Esophagus squamous epithelium (tissue), 5 donors: Measurements from ENCODE around the gene CTLA4. TPM values are rescaled to one million over a fixed set of nuclear protein-coding genes. Genes with fewer than 3 reads are reported as not detected.

Experiments used
- DNase-seq: peaks from one replicate; lab custom pipeline; 2025; lab: John Stamatoyannopoulos, UW
- H3K27ac ChIP-seq, 4 donors: fragments of 200-600 bp; sonication (generic); one replicate each; pipeline ENCODE4 v1.5.1; 2016 to 2019; ENCODE audit warnings: mild to moderate bottlenecking in 1 of 4
- H3K27me3 ChIP-seq, 4 donors: fragments of 200-600 bp; sonication (generic); 1 replicate in 3 of 4; 2 replicates in 1 of 4; pipeline versions ENCODE4 v1.5.1 to v1.6.0; 2017 to 2021; ENCODE audit warnings: antibody characterized with exemption in 1 of 4
- H3K36me3 ChIP-seq, 3 donors: fragments of 200-600 bp; sonication (generic); one replicate each; pipeline ENCODE4 v1.5.1; 2016 to 2019
- H3K4me1 ChIP-seq, 3 donors: fragments of 200-600 bp; sonication (generic); one replicate each; pipeline ENCODE4 v1.5.1; 2017 to 2019
- H3K4me3 ChIP-seq, 4 donors: fragments of 200-600 bp; sonication (generic); 1 replicate in 3 of 4; 2 replicates in 1 of 4; pipeline ENCODE4 v1.5.1; 2016 to 2019; ENCODE audit warnings: mild to moderate bottlenecking in 2 of 4, moderate library complexity in 1 of 4
- H3K9me3 ChIP-seq, 3 donors: fragments of 200-600 bp; sonication (generic); one replicate each; pipeline ENCODE4 v1.5.1; 2016 to 2019
- CTCF ChIP-seq, 6 experiments: fragments of 450-650 bp in 4 of 6; fragments of 200-600 bp in 2 of 6; sonication (generic) in 2 of 6; IDR thresholded peaks; one replicate each; pipeline ENCODE4 v1.5.1; 2016 to 2019; ENCODE audit warnings: antibody characterized with exemption in 6 of 6, mild to moderate bottlenecking in 4 of 6, moderate library complexity in 4 of 6
- POLR2A ChIP-seq, 4 donors: fragments of 450-650 bp; IDR thresholded peaks; one replicate each; pipeline ENCODE4 v1.6.1; 2017; ENCODE audit warnings: antibody characterized with exemption in 4 of 4, mild to moderate bottlenecking in 4 of 4, moderate library complexity in 3 of 4
- WGBS, 2 donors: methylation state at CpG; one replicate each; pipeline ENCODE4 v1.1.5; 2018; 5-methylcytosine and 5-hydroxymethylcytosine counted together
- intact Hi-C: fragments of 100-400 bp; cut with DNase I; formaldehyde crosslinking; loops from one replicate; pipeline ENCODE4 v1.15.0; 2022
- total RNA-seq, 4 donors: library from RNA; depleted of rRNA; stranded (reverse); fragments of >200 nt; gene quantifications; one replicate each; pipeline ENCODE4 v1.1.0, GENCODE V29; 2016
- donor health status: DM: yes; HTN: yes; CAD: no.

CTLA4 gene
- total RNA-seq, 4 donors from 2014 or later, result 0.79 to 6.0 (median 0.99) TPM

GRCh38 chr2:203892207-203892606 is 24.6 kb downstream of the CTLA4 start:
- intact Hi-C loops, result no loop called here
- no peaks in the 10 kb centered on the region for H3K27me3 ChIP-seq
- TF ChIP-seq POLR2A (IDR thresholded peaks at IDR 0.05) (no peak), CTCF (IDR thresholded peaks at IDR 0.05) (no peak)
- no peak overlapping the region for H3K4me3 ChIP-seq
- 84 to 85% methylated on average over 4 of the region's 4 CpGs for WGBS, 2 donors
- no peaks in the 10 kb centered on the region for H3K9me3 ChIP-seq
- DNase-seq, result no peak
- peaks cover 0 to 4% (median 3%) of the 10 kb centered on the region in 3 donors for H3K4me1 ChIP-seq
- no peak overlapping the region for H3K27ac ChIP-seq
- H3K36me3 ChIP-seq, result no peaks in the 10 kb centered on the region

- Histone ChIP-seq H3K4me3 (no peak overlapping the region), H3K27ac (no peak overlapping the region), H3K36me3 (no peaks in the 10 kb centered on the region), H3K4me1 (peaks cover 0 to 4% (median 3%) of the 10 kb centered on the region in 3 donors), H3K27me3 (no peaks in the 10 kb centered on the region), H3K9me3 (no peaks in the 10 kb centered on the region)
- TF ChIP-seq CTCF (IDR thresholded peaks at IDR 0.05), result no peak
- no peak for TF ChIP-seq POLR2A (IDR thresholded peaks at IDR 0.05)
- DNase-seq, result no peak
- intact Hi-C loops, result no loop called here
Observed at GRCh38 chr2:203893401-203893800, 25.8 kb downstream of the CTLA4 start.

GRCh38 chr2:203893840-203894239 is 26.3 kb downstream of the CTLA4 start:
- Histone ChIP-seq H3K9me3 (no peaks in the 10 kb centered on the region), H3K36me3 (no peaks in the 10 kb centered on the region), H3K27ac (no peak overlapping the region), H3K4me1 (peaks cover 0 to 4% (median 3%) of the 10 kb centered on the region in 3 donors), H3K4me3 (no peak overlapping the region), H3K27me3 (no peaks in the 10 kb centered on the region)
- WGBS, 2 donors, result 63 to 66% methylated on average over 7 of the region's 7 CpGs
- intact Hi-C loops, result no loop called here
- DNase-seq, result no peak
- TF ChIP-seq CTCF (IDR thresholded peaks at IDR 0.05) (no peak), POLR2A (IDR thresholded peaks at IDR 0.05) (no peak)

- DNase-seq, result no peak
- Histone ChIP-seq H3K27ac (no peak overlapping the region), H3K9me3 (no peaks in the 10 kb centered on the region), H3K4me3 (no peak overlapping the region), H3K4me1 (peaks cover 0 to 4% (median 3%) of the 10 kb centered on the region in 3 donors), H3K36me3 (no peaks in the 10 kb centered on the region), H3K27me3 (no peaks in the 10 kb centered on the region)
- intact Hi-C loops, result no loop called here
- TF ChIP-seq POLR2A (IDR thresholded peaks at IDR 0.05), result no peak
- 53 to 67% methylated on average over 1 of the region's 1 CpG for WGBS, 2 donors
Observed at GRCh38 chr2:203894262-203894661, 26.7 kb downstream of the CTLA4 start.

- intact Hi-C loops, result no loop called here
- Histone ChIP-seq H3K27ac (peak overlapping the region in 1 of 4 donors; percentile 25), H3K36me3 (no peaks in the 10 kb centered on the region)
Observed at GRCh38 chr2:203897544-203897943, 30.0 kb downstream of the CTLA4 start.

More at GRCh38 chr2:203897544-203897943, 30.0 kb downstream of the CTLA4 start:
- 59 to 67% methylated on average over 2 of the region's 2 CpGs for WGBS, 2 donors
- TF ChIP-seq POLR2A (IDR thresholded peaks at IDR 0.05), result no peak
- TF ChIP-seq CTCF (IDR thresholded peaks at IDR 0.05), result no peak
- DNase-seq, result no peak
- H3K4me1 ChIP-seq, result peaks cover 0 to 4% (median 0%) of the 10 kb centered on the region in 3 donors
- no peaks in the 10 kb centered on the region for H3K27me3 ChIP-seq
- peaks cover 0 to 15% (median 9%) of the 10 kb centered on the region in 3 donors for H3K9me3 ChIP-seq
- no peak overlapping the region for H3K4me3 ChIP-seq
